ENCODE results near the gene CPXM1.

Gene CPXM1

DNA sequence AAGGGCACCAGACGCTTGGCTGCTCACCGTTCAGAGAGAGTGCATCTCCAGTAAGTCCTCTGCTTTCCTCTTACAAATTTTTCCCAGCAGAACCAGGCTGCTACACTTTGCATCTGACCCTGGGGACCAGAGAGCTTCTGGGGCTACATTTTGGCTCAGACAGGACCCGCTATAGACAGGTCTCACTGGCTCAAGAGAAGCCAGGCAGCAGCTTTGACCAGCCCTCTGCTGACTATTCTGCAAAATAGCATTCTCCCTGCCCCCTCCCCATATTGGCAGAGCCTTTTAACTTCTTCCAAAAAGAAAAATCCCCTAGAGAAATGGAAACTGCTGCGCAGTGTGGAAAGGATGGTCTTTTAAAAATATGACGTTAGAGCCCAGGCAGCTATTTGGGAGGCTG is 37.2 kb downstream of the CPXM1 start:
- no peak for DNase-seq (ENCODE audit: low read depth in 3 of 3)

DNA sequence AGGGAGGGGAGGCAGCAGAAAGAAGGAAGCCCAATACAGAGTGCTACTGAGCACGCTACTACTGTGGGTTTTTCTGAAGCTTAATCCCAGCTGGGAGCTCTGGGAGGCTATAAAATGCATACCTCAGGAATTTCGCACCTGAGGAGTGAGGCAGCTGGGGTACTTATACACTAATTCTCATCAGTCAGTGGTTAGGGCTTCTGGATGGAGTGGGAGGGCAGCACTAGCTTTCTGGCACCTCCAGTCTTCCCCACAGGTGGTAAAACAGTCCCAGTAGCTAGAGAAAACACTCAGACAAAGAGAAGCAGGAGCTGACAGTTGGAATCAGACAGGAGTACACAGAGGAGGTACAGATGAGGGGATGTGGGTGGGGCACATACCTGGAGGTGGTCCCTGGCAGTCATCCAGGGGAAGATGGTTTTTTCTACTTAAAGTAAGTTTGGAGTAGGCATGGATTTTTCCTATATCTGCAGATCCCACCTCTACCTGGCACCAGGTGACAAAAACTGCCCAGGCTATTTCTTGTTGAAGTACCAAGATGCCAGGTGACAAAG is 37.8 kb downstream of the CPXM1 start:
- DNase-seq (ENCODE audit: low read depth in 3 of 3) = no peak

- no peak for DNase-seq (ENCODE audit: low read depth in 3 of 3)
These were observed 38.5 kb downstream of the CPXM1 start for GRCh38 chr20:2761885-2762284.

GRCh38 chr20:2760952-2761305 is 39.5 kb downstream of the CPXM1 start:
- DNase-seq (ENCODE audit: low read depth in 3 of 3) = no peak

GRCh38 chr20:2760297-2760951 is 40.0 kb downstream of the CPXM1 start:
- no peak for DNase-seq (ENCODE audit: low read depth in 3 of 3)

DNA sequence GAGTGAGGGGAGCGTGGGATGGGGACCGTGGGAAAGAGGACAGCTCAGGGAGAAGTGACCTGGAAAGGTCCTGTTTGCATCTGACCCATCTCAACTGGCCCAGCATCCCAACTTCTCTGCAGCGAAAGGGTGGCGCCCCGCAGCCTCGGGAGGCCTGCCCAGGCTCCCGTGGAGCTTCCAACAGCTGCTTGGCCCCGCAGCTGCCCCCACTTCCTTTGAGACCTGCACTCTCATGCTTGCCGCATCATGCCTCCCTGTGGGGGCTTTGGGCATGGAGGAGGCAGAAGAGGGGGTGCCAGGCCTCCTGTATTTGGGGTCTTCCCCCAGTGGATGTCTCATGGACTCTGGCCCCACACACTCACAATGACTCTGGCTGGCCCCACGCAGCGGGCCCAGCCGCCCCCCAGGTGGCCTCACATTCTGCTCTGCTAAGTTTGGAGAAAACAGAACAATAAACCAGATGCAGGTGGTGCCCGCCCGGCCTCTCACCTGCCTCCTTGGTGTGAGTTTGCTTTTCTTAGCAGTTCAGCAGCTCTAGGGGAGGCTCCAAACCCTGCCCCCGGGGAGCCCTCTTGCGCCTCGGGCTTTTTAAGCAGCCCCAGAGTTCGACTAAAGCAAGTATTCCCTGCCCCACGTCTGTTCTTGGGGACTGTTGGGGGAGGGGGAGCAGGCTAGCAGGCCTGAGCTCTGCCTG is 40.7 kb downstream of the CPXM1 start:
- no peak for DNase-seq (ENCODE audit: low read depth in 3 of 3)

- DNase-seq (ENCODE audit: low read depth in 3 of 3) = no peak
These were observed 41.3 kb downstream of the CPXM1 start for GRCh38 chr20:2759143-2759542.

DNA sequence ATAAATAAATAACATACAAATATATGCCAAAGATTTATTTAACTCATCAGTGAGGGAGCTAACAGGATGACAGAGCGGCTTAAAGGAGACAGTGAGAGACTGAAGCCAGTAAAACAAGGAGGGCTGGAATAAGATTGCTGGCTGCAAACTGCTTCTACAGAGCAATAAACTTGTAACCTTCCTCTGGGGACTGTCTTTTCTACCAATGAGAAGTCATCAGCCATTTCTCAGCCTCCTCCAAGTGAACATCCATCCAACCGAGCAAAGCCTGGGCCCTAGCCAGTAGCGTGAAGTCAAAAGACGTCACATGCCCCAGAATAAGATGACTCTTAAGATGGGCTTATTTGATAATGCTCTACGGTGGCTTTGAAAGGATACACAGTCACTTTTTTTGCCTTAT is 42.5 kb downstream of the CPXM1 start:
- DNase-seq (ENCODE audit: low read depth in 3 of 3) = no peak

DNA sequence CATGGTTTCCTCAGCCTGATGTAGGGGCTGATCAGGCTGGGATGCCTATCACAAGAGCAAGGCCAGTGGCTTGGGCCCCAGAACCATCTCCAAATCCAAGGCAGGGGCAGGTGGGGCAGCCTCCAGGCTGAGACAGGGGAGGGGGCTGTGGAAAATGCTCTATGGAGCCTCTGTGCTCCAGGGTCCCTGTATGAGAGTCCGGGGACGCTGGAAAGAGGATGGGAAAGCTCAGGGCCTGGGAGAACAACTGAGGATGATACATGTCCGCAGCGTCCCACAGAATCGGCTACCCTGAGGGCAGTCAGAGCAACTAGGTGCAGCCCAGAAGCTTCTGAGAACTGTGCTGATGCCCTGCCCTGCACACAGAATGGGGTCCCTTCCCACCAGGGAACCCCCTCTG is 43.4 kb downstream of the CPXM1 start:
- no peak for DNase-seq (ENCODE audit: low read depth in 3 of 3)

DNA sequence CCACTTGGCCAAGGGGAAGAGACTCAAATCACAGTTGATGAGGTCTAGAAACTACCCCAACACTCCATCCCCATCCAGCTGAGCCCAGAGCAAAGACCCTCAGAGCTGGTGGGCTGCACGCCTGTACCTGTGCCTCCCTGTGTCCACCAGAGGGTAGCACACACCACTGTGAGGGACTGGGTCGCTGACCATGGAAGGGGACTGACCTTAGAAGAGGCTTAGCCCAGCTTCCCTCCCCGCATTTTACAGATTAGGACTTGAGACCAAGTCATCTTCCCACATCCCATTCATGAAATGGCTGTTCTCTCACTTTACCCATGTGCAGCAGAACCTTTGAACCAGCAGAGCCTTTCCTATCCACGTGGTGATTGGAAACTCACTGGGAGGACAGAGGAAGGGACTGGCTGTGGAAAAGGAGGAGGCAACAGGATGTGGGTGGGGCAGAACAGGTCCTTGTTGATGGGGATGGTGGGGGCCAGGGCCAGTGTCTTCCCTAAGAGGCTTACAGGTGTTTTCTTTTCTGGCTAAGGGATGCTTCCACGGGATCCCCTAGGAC is 44.3 kb downstream of the CPXM1 start:
- no peak for DNase-seq (ENCODE audit: low read depth in 3 of 3)

GRCh38 chr20:2755451-2756055 is 44.9 kb downstream of the CPXM1 start:
- no peak for DNase-seq (ENCODE audit: low read depth in 3 of 3)

DNA sequence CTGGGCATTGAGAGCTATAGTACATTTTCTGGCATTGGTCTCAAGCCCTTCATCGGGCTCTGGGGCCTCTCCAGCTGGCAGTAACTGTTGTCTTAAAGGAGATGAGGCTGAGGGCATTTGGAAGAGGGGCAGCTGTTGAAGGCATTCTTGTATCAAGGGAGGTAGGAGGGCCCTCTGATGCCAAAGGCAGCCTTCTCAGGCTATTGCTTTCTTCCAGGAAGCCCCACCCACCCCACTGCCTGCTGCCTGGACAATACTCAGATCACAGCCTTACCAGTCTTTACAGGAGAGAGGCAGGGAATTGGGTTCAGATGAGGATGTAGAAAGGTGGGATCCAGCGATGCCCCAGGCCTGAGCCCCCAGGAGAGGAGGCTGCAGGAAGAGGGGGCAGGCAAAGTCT is 46.0 kb downstream of the CPXM1 start:
- DNase-seq (ENCODE audit: low read depth in 3 of 3) = no peak

DNA sequence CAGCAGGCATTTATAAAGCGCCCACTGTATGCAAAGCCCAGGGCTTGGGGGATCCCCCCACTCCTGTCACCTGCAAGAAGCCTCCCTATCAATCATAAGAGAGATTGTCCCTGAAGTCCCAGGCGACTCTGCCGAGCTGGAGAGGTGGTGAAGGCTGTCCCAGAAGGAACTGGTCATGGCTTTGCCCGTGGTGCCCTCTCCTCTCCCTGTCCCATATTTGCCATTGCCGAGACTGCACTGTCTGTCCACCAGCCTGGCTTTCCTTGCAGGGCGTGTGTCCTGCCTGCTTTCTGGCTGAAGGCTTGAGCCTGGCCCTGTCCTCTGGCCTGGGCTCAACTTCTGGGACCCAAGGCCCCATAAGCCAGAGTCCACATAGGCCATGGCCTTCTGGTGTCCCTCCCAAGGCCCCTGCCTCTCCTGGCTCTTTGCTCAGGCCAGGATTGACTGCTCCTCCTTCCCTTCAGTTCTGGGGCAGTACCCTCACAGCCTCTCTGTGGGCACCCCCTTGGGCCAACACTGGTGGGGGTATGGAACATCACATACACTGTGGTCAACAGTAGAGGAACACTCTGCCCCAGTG is 46.9 kb downstream of the CPXM1 start:
- DNase-seq (ENCODE audit: low read depth in 3 of 3) = no peak

DNA sequence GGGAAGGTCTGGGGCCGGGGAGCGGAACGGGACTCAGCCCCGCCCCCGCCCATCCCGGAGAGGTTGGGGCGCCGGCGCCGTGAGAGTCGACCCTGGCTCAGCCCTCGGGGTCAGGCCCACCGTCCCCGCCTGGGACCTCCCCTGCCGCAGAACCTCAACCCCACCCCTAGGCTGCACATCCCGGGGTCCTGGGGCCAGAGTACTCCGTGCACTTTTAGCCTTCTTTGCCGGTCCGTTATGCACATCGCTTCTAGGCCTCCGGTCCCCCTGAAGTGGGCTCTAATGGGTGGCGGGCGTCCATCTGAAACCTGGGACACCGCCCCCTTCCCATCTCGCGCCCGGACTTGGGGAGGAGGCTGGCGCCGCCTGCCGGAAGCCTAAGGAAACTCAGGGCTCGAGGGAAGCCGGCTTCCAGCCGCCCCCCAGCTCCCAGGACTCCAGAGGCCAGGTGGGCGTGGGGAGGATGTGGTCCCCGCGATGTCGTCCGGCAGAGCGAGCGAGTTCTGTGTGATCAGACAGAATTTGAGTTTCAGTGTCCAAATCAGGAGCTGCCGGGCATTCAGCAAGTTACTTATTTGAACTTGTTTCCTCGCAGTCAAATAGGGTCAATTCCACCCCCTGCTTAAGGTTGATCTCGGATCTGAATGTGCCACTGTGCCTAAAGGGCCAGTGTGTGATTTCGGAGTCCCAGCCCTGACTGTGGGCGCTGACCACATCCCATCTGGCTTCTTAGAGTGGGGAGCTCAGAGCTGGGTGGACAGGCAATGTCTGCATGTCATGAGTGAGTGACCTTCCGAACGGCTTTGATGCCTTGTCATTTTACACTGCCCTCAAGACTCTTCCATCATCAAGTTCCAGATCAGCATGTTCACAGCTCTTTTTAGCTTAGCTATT is 47.6 kb downstream of the CPXM1 start:
- DNase-seq (ENCODE audit: low read depth in 3 of 3) = no peak

DNA sequence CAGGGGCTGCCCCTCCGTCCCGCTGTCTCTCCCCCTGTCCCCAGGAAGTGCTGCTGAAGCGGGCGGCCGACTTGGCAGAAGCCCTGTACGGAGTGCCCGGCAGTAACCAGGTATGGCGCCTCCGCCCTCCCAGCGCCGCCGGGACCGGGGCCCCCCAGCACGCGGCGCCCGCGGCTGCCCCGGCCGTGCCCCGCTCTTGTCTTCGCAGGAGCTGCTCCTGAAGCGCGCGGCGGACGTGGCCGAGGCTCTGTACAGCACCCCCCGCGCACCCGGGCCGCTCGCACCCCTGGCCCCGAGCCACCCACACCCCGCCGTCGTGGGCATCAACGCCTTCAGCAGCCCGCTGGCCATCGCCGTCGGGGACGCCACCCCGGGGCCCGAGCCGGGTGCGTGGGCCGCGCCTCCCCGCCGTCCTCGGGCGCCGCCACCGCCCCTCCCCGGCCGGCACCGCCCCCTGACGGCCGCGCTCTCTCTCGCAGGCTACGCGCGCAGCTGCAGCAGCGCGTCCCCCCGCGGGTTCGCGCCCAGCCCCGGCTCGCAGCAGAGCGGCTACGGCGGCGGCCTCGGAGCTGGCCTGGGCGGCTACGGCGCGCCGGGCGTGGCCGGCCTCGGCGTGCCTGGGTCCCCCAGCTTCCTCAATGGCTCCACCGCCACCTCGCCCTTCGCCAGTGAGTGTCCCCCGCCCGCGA is 48.4 kb downstream of the CPXM1 start:
- peak in 2 of 3 experiments; percentile 25 to 43 for DNase-seq (ENCODE audit: low read depth in 3 of 3)

- no peak for DNase-seq (ENCODE audit: low read depth in 3 of 3)
These were observed 49.0 kb downstream of the CPXM1 start for GRCh38 chr20:2751347-2751877.

DNA sequence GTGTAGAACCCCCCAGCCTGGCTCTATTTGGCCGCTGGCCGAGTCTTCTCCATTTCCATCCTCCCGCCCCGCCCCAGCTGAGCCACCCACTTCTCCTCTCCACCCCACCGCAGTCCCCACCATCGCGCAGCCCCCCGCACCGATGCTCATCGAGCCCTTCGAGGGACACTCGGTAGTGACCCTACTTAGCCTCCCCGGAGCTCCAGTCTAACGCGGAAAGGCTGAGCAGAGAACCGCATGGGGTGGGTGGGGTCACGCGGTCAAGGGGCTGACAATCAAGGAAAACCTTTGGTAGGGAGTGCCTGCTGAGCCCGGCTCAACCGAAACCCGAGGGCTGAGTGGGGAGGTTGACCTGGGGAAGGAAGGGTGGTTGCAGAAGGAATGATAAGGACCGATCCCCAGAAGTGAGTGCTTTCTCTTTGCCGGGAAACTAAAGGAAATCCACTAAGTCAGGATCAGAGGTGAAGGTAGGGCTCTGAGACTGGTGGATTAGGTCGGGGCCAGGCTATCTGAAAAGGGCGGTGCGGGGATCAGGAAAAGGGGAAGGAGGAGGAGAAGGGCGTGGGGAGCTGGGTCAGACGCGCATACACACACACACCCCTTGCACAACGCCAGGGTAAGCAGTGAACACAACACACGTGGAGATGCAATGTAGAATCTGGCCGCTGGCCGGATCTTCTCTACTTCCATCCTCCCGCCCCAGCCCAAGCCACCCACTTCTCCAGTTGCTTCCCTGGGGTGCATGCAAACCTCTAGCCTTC is 49.8 kb downstream of the CPXM1 start:
- DNase-seq (ENCODE audit: low read depth in 3 of 3) = no peak

- no peak for DNase-seq (ENCODE audit: low read depth in 3 of 3)
These were observed 50.4 kb downstream of the CPXM1 start for GRCh38 chr20:2749951-2750490.

DNA sequence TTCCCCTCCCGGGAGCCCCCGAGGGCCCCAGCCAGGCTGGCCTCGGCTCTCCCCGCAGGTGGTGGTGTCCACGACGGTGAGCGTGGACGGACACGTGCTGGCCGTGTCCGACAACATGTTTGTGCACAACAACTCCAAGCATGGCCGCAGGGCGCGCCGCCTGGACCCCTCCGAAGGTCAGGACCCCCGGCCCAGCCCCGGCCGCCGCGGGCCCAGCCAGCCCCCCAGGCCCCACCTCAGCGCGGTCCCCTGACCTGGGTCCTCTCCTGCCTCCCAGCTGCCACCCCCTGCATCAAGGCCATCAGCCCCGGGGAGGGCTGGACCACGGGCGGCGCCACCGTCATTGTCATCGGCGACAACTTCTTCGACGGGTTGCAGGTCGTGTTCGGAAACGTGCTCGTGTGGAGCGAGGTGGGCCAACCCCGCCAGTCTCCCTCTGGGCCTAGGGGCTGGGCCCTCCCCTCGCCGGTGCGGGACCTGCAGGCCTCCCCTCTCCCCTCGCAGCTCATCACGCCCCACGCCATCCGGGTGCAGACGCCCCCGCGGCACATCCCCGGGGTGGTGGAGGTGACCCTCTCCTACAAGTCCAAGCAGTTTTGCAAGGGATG is 51.0 kb downstream of the CPXM1 start:
- DNase-seq (ENCODE audit: low read depth in 3 of 3) = no peak
